CD14-positive monocyte (primary cell): ENCODE results near the gene CDK5RAP2. TPM values are rescaled to one million over a fixed set of nuclear protein-coding genes. Genes with fewer than 3 reads are reported as not detected.

ENCODE experiments used
- DNase-seq, 3 donors: peaks; one replicate each; pipeline ENCODE4 v3.0.0-alpha.2; 2011 to 2022
- H2AFZ ChIP-seq: 2 replicates; pipeline ENCODE4 v1.6.0; 2012; ENCODE audit warnings: mild to moderate bottlenecking, low read depth, low read length, inconsistent platforms; ENCODE audit not compliant: insufficient read depth, poor library complexity, severe bottlenecking
- H3K27ac ChIP-seq, 2 donors: 1 replicate in 1 of 2; 2 replicates in 1 of 2; pipeline ENCODE4 v1.5.1; 2012 to 2013; ENCODE audit warnings: low read length in 2 of 2, control low read depth in 1 of 2, inconsistent platforms in 1 of 2, low read depth in 1 of 2, mild to moderate bottlenecking in 1 of 2
- H3K27me3 ChIP-seq, 2 donors: one replicate each; pipeline versions ENCODE4 v1.6.0 to v1.6.1; 2011 to 2013; ENCODE audit warnings: low read length in 2 of 2; ENCODE audit not compliant: control insufficient read depth in 2 of 2, insufficient read depth in 2 of 2
- H3K36me3 ChIP-seq, 2 donors: replicated peaks in 1 of 2; 1 replicate in 1 of 2; 2 replicates in 1 of 2; pipeline versions ENCODE4 v1.5.1 to v1.6.1; 2012 to 2013; ENCODE audit warnings: low read length in 2 of 2, control low read depth in 1 of 2, inconsistent platforms in 1 of 2, mild to moderate bottlenecking in 1 of 2; ENCODE audit not compliant: insufficient read depth in 2 of 2, control insufficient read depth in 1 of 2
- H3K4me1 ChIP-seq, 2 donors: 1 replicate in 1 of 2; 2 replicates in 1 of 2; pipeline versions ENCODE4 v1.5.1 to v1.6.1; 2012 to 2013; ENCODE audit warnings: low read length in 2 of 2, control low read depth in 1 of 2, inconsistent platforms in 1 of 2, mild to moderate bottlenecking in 1 of 2, moderate library complexity in 1 of 2; ENCODE audit not compliant: insufficient read depth in 2 of 2, control insufficient read depth in 1 of 2
- H3K4me2 ChIP-seq: replicated peaks from 2 replicates; pipeline ENCODE3; 2012; ENCODE audit warnings: low read length, moderate library complexity, mild to moderate bottlenecking; ENCODE audit not compliant: poor library complexity, severe bottlenecking; ENCODE audit errors: extremely low read depth
- H3K4me3 ChIP-seq, 3 experiments: fragments of 200-600 bp in 1 of 3; sonication (generic) in 1 of 3; replicated peaks in 1 of 3; 1 replicate in 2 of 3; 2 replicates in 1 of 3; pipeline ENCODE4 v1.5.1; 2011 to 2013; ENCODE audit warnings: low read length in 3 of 3, mild to moderate bottlenecking in 3 of 3, control low read depth in 2 of 3, low read depth in 2 of 3, inconsistent platforms in 1 of 3, moderate library complexity in 1 of 3
- H3K79me2 ChIP-seq: 2 replicates; pipeline ENCODE4 v1.6.0; 2012; ENCODE audit warnings: mild to moderate bottlenecking, control low read depth, inconsistent platforms, low read length, moderate library complexity; ENCODE audit not compliant: insufficient read depth
- H3K9ac ChIP-seq: 2 replicates; pipeline ENCODE4 v1.6.0; 2017; ENCODE audit warnings: low read length, mild to moderate bottlenecking; ENCODE audit not compliant: insufficient read depth, poor library complexity, severe bottlenecking
- H3K9me3 ChIP-seq, 2 donors: replicated peaks in 1 of 2; 1 replicate in 1 of 2; 2 replicates in 1 of 2; pipeline versions ENCODE4 v1.5.1 to v1.6.1; 2012 to 2013; ENCODE audit warnings: low read length in 2 of 2, control low read depth in 1 of 2; ENCODE audit not compliant: control insufficient read depth in 1 of 2, insufficient read depth in 1 of 2
- H4K20me1 ChIP-seq: 2 replicates; pipeline ENCODE4 v1.6.0; 2012; ENCODE audit warnings: mild to moderate bottlenecking, low read length, control low read depth, moderate library complexity; ENCODE audit not compliant: insufficient read depth
- H3K27ac Mint-ChIP-seq, 7 donors: one replicate each; pipeline ENCODE4 v1.8.0; 2020; ENCODE audit warnings: mild to moderate bottlenecking in 7 of 7, mixed read lengths in 7 of 7, moderate library complexity in 6 of 7, inconsistent platforms in 2 of 7
- H3K27me3 Mint-ChIP-seq, 3 donors: one replicate each; pipeline ENCODE4 v1.8.0; 2021 to 2022; ENCODE audit warnings: low read depth in 3 of 3, mild to moderate bottlenecking in 3 of 3, mixed read lengths in 3 of 3, moderate library complexity in 3 of 3, inconsistent platforms in 1 of 3
- H3K36me3 Mint-ChIP-seq, 2 donors: one replicate each; pipeline ENCODE4 v1.8.0; 2020; ENCODE audit warnings: mixed read lengths in 2 of 2, inconsistent platforms in 1 of 2, mild to moderate bottlenecking in 1 of 2
- H3K4me1 Mint-ChIP-seq: one replicate; pipeline ENCODE4 v1.8.0; 2020; ENCODE audit warnings: mild to moderate bottlenecking, mixed read lengths
- H3K4me3 Mint-ChIP-seq, 2 donors: one replicate each; pipeline ENCODE4 v1.8.0; 2020; ENCODE audit warnings: mild to moderate bottlenecking in 2 of 2, mixed read lengths in 2 of 2, moderate library complexity in 1 of 2
- H3K9me3 Mint-ChIP-seq, 7 donors: one replicate each; pipeline ENCODE4 v1.8.0; 2020 to 2022; ENCODE audit warnings: mixed read lengths in 7 of 7, mild to moderate bottlenecking in 6 of 7, moderate library complexity in 6 of 7, inconsistent platforms in 2 of 7
- CTCF ChIP-seq: fragments of 200-600 bp; IDR thresholded peaks from one replicate; pipeline ENCODE4 v1.8.0; 2022; ENCODE audit warnings: antibody characterized with exemption, mild to moderate bottlenecking
- WGBS: methylation state at CpG from one replicate; pipeline ENCODE4 v1.1.5; 2013; ENCODE audit warnings: missing lambda C conversion rate; ENCODE audit not compliant: insufficient coverage; 5-methylcytosine and 5-hydroxymethylcytosine counted together
- intact Hi-C, 2 donors: fragments of 100-400 bp; cut with micrococcal nuclease; formaldehyde crosslinking; loops; one replicate each; pipeline versions ENCODE4 v1.15.0 to v1.15.1; 2023
- polyA plus RNA-seq, 3 donors: library from polyadenylated mRNA; depleted of rRNA in 1 of 3; unstranded in 2 of 3; stranded (reverse) in 1 of 3; fragments of 300-500 nt in 2 of 3; fragments of >200 nt in 1 of 3; fragmentation: Illumina TruSeq in 2 of 3; gene quantifications; 1 replicate in 2 of 3; 2 replicates in 1 of 3; pipeline ENCODE4 v1.2.3, GENCODE V29; 2012 to 2021

CDK5RAP2 gene
- polyA plus RNA-seq, 3 donors: 2.0 to 13.7 (median 6.1) TPM

DNA sequence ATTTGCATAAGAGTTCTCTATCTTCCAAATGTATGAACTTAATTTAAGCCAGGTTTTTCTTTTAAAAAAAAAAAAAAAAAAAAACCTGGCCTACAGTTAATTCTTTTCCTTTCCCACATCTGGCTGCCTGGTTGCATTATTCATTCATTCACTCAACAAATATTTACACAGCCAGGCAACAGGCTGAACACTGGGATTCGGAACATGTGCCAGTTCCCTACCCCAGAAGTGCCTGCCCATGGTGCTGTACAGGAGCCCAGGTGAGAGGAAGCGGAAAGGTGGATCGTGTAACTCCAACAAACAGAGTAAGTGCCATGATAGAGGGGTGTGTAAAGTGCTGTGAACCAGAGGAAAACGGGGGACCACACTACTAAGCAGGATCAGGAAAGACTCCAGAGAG is 93.6 kb downstream of the CDK5RAP2 start:
- intact Hi-C loops: no loop called here
- no peak overlapping the region for H3K27ac ChIP-seq
- H3K9ac ChIP-seq: no peak overlapping the region
- no peaks in the 10 kb centered on the region for H3K9me3 ChIP-seq
- H3K4me1 ChIP-seq: peaks cover 18 to 25% of the 10 kb centered on the region in 2 donors
- H4K20me1 ChIP-seq: no peaks in the 10 kb centered on the region
- H3K4me1 Mint-ChIP-seq: peaks cover 25% of the 10 kb centered on the region
- DNase-seq: no peak
- no peak overlapping the region for H2AFZ ChIP-seq
- 100% methylated on average over 3 of the region's 4 CpGs for WGBS
- H3K4me3 Mint-ChIP-seq: no peak overlapping the region
- H3K36me3 Mint-ChIP-seq: peaks cover 63 to 67% of the 10 kb centered on the region in 2 donors
- no peaks in the 10 kb centered on the region for H3K79me2 ChIP-seq
- no peak overlapping the region for H3K4me3 ChIP-seq
- no peaks in the 10 kb centered on the region for H3K9me3 Mint-ChIP-seq
- no peak for TF ChIP-seq CTCF
- no peaks in the 10 kb centered on the region for H3K27me3 Mint-ChIP-seq
- H3K27me3 ChIP-seq: no peaks in the 10 kb centered on the region
- H3K36me3 ChIP-seq: peaks cover 21 to 77% of the 10 kb centered on the region in 2 donors
- H3K27ac Mint-ChIP-seq: peak overlapping the region in 2 of 7 donors; percentile 7 to 66
- H3K4me2 ChIP-seq: no peak overlapping the region

DNA sequence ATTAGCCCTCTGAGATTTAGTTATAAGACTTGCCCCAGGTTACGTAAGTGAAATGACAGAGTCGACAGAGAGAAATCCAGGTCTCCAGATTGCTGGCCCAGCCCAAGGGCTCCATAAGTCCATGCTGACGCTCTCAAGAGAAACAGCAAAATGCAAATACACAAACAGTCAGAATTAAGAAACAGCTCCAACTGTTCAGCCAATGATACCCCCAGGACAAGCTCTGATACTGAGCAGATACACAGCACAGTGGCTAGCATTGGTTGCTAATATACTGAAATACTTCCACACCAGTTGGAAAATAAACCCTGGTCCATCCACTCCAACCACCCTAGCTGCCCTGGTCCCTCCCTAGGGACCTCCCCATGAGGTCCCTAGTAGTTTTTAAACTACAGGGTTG is 94.2 kb downstream of the CDK5RAP2 start:
- peaks cover 21 to 80% of the 10 kb centered on the region in 2 donors for H3K36me3 ChIP-seq
- H3K27ac Mint-ChIP-seq: no peak overlapping the region

More for the DNA sequence above, 94.2 kb downstream of the CDK5RAP2 start:
- H3K79me2 ChIP-seq: no peaks in the 10 kb centered on the region
- H3K27ac ChIP-seq: no peak overlapping the region
- H3K4me3 Mint-ChIP-seq: no peak overlapping the region
- H3K36me3 Mint-ChIP-seq: peaks cover 63 to 68% of the 10 kb centered on the region in 2 donors
- peaks cover 15 to 24% of the 10 kb centered on the region in 2 donors for H3K4me1 ChIP-seq
- no peaks in the 10 kb centered on the region for H4K20me1 ChIP-seq
- no peak overlapping the region for H3K4me3 ChIP-seq
- no peak for TF ChIP-seq CTCF
- intact Hi-C loops: no loop called here
- WGBS: 97% methylated on average over 3 of the region's 3 CpGs
- no peak overlapping the region for H3K9ac ChIP-seq
- no peaks in the 10 kb centered on the region for H3K27me3 ChIP-seq
- no peaks in the 10 kb centered on the region for H3K27me3 Mint-ChIP-seq
- H2AFZ ChIP-seq: no peak overlapping the region
- H3K9me3 ChIP-seq: no peaks in the 10 kb centered on the region
- DNase-seq: no peak
- H3K4me2 ChIP-seq: no peak overlapping the region
- no peaks in the 10 kb centered on the region for H3K9me3 Mint-ChIP-seq
- H3K4me1 Mint-ChIP-seq: peaks cover 24% of the 10 kb centered on the region
